Gastrocnemius medialis (tissue), 4 donors: Measurements from ENCODE around the gene SOCS3. TPM values are rescaled to one million over a fixed set of nuclear protein-coding genes. Genes with fewer than 3 reads are reported as not detected.

ENCODE experiments used
- ATAC-seq, 2 donors: fragments of 150-250 bp; one replicate each; pipeline ENCODE4 v1.9.1; 2016
- DNase-seq, 2 donors: peaks; one replicate each; pipeline ENCODE4 v3.0.0-alpha.2; 2019
- H3K27ac ChIP-seq, 4 donors: fragments of 200-600 bp; sonication (generic); 1 replicate in 1 of 4; 2 replicates in 3 of 4; pipeline ENCODE4 v1.5.1; 2016 to 2018; ENCODE audit warnings: mild to moderate bottlenecking in 2 of 4, moderate library complexity in 1 of 4
- H3K27me3 ChIP-seq, 3 donors: fragments of 200-600 bp; sonication (generic) in 2 of 3; 1 replicate in 1 of 3; 2 replicates in 2 of 3; pipeline versions ENCODE4 v1.5.1 to v1.6.0; 2016 to 2019; ENCODE audit warnings: mild to moderate bottlenecking in 1 of 3, moderate library complexity in 1 of 3
- H3K36me3 ChIP-seq, 2 donors: fragments of 200-600 bp; sonication (generic) in 1 of 2; one replicate each; pipeline ENCODE4 v1.5.1; 2017 to 2018
- H3K4me1 ChIP-seq, 2 donors: fragments of 200-600 bp; sonication (generic) in 1 of 2; one replicate each; pipeline ENCODE4 v1.5.1; 2016 to 2017; ENCODE audit warnings: mild to moderate bottlenecking in 2 of 2
- H3K4me3 ChIP-seq, 4 donors: fragments of 200-600 bp; sonication (generic) in 3 of 4; 1 replicate in 1 of 4; 2 replicates in 3 of 4; pipeline ENCODE4 v1.5.1; 2016 to 2019; ENCODE audit warnings: mild to moderate bottlenecking in 2 of 4
- H3K9me3 ChIP-seq, 3 donors: fragments of 200-600 bp; sonication (generic) in 2 of 3; 1 replicate in 1 of 3; 2 replicates in 2 of 3; pipeline ENCODE4 v1.5.1; 2016 to 2019
- POLR2A ChIP-seq, 2 donors: fragments of 450-650 bp; IDR thresholded peaks; one replicate each; pipeline ENCODE4 v1.6.1; 2017; ENCODE audit warnings: antibody characterized with exemption in 2 of 2, mild to moderate bottlenecking in 2 of 2, moderate library complexity in 2 of 2
- in situ Hi-C, 4 donors: fragments of 200-750 bp; cut with MboI; loops; one replicate each; pipeline versions ENCODE4 v1.15.0 to v1.8.0; 2017; ENCODE audit warnings: low sequenced_read_pairs in 4 of 4
- intact Hi-C: fragments of 100-400 bp; cut with DNase I; formaldehyde crosslinking; loops from one replicate; pipeline ENCODE4 v1.15.1; 2023; ENCODE audit warnings: low total_unique reads
- total RNA-seq, 4 donors: library from RNA; depleted of rRNA; stranded (reverse); fragments of >200 nt; gene quantifications; one replicate each; pipeline versions ENCODE4 v1.1.0 to v1.2.3, GENCODE V29; 2016
- TF ChIP-seq, protein P1 (sequence below), 5 experiments: fragments of 450-650 bp in 3 of 5; fragments of 200-600 bp in 2 of 5; sonication (generic) in 2 of 5; IDR thresholded peaks in 4 of 5; conservative IDR thresholded peaks in 1 of 5; 1 replicate in 4 of 5; 2 replicates in 1 of 5; pipeline ENCODE4 v1.5.1; 2016 to 2019; ENCODE audit warnings: antibody characterized with exemption in 5 of 5, mild to moderate bottlenecking in 3 of 5, moderate library complexity in 3 of 5

The SOCS3 gene
- total RNA-seq, 4 donors from 2014 or later, result 4.5 to 44.2 (median 16.4) TPM

DNA sequence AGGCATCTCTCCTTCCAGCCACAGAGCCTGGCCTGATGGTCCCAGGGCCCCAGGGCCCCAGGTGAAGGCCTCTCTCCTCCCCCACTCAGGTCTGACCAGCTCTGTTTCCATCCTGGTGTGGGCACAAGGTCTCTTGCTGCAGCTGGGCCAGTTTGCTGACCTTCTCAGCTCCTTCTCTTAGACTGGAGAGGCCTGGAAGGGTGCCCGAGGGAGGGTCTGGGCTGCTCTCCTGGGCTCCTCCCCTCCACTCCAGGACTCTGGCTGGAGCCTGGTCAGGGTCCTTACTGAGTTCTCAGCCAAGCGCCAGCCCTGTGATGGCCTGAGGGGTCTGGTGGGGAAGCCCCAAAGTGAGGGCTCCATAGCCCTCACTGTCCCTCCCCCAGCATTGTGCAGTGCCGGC lies 12.4 kb downstream of the SOCS3 start:
- Histone ChIP-seq H3K27ac (peak overlapping the region in 1 of 4 donors; percentile 88), H3K36me3 (no peaks in the 10 kb centered on the region), H3K4me3 (no peak overlapping the region), H3K4me1 (peaks cover 75 to 78% of the 10 kb centered on the region in 2 donors), H3K27me3 (no peaks in the 10 kb centered on the region), H3K9me3 (no peaks in the 10 kb centered on the region)
- ATAC-seq, result no peak
- no peak for TF ChIP-seq POLR2A (IDR thresholded peaks at IDR 0.05)
- TF ChIP-seq, protein P1, sequence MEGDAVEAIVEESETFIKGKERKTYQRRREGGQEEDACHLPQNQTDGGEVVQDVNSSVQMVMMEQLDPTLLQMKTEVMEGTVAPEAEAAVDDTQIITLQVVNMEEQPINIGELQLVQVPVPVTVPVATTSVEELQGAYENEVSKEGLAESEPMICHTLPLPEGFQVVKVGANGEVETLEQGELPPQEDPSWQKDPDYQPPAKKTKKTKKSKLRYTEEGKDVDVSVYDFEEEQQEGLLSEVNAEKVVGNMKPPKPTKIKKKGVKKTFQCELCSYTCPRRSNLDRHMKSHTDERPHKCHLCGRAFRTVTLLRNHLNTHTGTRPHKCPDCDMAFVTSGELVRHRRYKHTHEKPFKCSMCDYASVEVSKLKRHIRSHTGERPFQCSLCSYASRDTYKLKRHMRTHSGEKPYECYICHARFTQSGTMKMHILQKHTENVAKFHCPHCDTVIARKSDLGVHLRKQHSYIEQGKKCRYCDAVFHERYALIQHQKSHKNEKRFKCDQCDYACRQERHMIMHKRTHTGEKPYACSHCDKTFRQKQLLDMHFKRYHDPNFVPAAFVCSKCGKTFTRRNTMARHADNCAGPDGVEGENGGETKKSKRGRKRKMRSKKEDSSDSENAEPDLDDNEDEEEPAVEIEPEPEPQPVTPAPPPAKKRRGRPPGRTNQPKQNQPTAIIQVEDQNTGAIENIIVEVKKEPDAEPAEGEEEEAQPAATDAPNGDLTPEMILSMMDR (IDR thresholded peaks at IDR 0.05 in 4 of 5, conservative IDR thresholded peaks at IDR 0.05 in 1 of 5), result no peak
- DNase-seq, result no peak
- intact Hi-C loops (no loop called here), in situ Hi-C loops (no loop called here)

- DNase-seq, result no peak
- H3K4me1 ChIP-seq, result peaks cover 73 to 76% of the 10 kb centered on the region in 2 donors
Measured at GRCh38 chr17:78346605-78347250, 13.1 kb downstream of the SOCS3 start.

DNA sequence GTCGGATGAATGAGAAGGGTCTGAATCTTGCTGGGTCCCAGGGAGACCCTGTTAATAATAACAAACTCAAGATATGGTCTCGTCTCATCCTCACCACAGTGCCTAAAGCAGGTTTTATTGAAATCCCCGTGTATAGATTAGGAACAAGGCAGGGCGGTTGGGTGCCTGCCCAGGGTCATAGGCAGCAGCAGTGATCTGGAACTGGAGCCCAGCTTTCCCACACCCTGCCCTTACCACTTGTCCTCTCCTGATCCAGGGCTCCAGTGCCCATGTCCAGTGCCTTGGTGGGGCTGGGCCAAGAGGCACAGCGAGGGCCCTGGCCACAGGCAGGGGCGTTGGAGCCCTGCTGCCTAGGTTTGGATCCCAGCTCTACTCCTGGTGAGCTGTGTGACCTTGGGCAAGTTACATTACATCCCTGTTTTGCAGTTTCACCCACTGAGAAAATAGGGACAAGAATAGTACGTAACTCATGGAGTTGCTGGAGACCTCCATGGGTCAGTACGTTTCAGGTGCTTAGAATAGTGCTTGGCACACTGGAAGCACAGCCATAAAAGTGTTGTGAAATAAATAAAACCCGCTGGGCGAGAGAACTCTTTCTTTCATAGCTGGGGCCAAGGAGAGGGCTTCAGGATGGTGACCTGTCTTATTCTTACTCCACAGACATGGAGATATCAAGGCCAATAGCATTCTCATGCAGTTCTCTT lies 13.9 kb downstream of the SOCS3 start:
- Histone ChIP-seq H3K9me3 (no peaks in the 10 kb centered on the region), H3K36me3 (no peaks in the 10 kb centered on the region), H3K27me3 (no peaks in the 10 kb centered on the region), H3K27ac (peak overlapping the region; percentile 81 to 95 (median 86)), H3K4me1 (peaks cover 69 to 70% of the 10 kb centered on the region in 2 donors), H3K4me3 (no peak overlapping the region)
- in situ Hi-C loops (no loop called here), intact Hi-C loops (no loop called here)
- peak; percentile 71 to 72 for ATAC-seq
- peak; percentile 52 to 75 for DNase-seq
- TF ChIP-seq, protein P1 (IDR thresholded peaks at IDR 0.05 in 4 of 5, conservative IDR thresholded peaks at IDR 0.05 in 1 of 5), result no peak
- no peak for TF ChIP-seq POLR2A (IDR thresholded peaks at IDR 0.05)

More at GRCh38 chr17:78346605-78347250, 13.1 kb downstream of the SOCS3 start:
- intact Hi-C loops (no loop called here), in situ Hi-C loops (no loop called here)
- Histone ChIP-seq H3K36me3 (no peaks in the 10 kb centered on the region), H3K27me3 (no peaks in the 10 kb centered on the region), H3K9me3 (no peaks in the 10 kb centered on the region), H3K4me3 (no peak overlapping the region), H3K27ac (peak overlapping the region; percentile 81 to 95 (median 86))
- TF ChIP-seq POLR2A (IDR thresholded peaks at IDR 0.05), result no peak
- TF ChIP-seq, protein P1 (IDR thresholded peaks at IDR 0.05 in 4 of 5, conservative IDR thresholded peaks at IDR 0.05 in 1 of 5), result peak in 1 of 5 experiments; percentile 11
- ATAC-seq, result peak in 1 of 2 donors; percentile 4

DNA sequence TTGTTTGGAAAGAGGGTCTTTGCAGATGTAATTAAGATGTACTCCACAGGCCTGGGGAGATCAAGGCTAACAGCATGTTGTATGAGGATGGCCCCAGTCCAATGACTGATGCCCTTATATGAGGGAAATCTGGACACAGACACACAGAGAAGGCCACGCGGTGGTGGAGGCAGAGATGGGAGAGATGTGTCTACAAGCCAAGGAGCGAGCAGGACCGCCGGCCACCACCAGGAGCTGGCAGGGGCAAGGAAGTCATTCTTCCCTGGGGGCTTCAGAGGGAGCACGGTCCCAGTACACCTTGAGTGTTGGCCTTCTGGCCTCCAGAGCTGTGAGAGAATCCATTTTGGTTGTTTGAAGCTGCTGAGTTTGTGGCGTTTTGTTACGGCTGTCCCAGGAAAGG lies 14.7 kb downstream of the SOCS3 start:
- H3K9me3 ChIP-seq, result no peaks in the 10 kb centered on the region
- ATAC-seq (no peak), DNase-seq (no peak)
- H3K27ac ChIP-seq, result peak overlapping the region; percentile 81 to 95 (median 86)
- TF ChIP-seq, protein P1 (IDR thresholded peaks at IDR 0.05 in 4 of 5, conservative IDR thresholded peaks at IDR 0.05 in 1 of 5), result peak in 3 of 5 experiments; percentile 9 to 30 (median 24)
- no peak for TF ChIP-seq POLR2A (IDR thresholded peaks at IDR 0.05)
- H3K36me3 ChIP-seq, result no peaks in the 10 kb centered on the region
- intact Hi-C loops (no loop called here), in situ Hi-C loops (no loop called here)
- H3K4me1 ChIP-seq, result peaks cover 64% of the 10 kb centered on the region in 2 donors
- no peaks in the 10 kb centered on the region for H3K27me3 ChIP-seq
- no peak overlapping the region for H3K4me3 ChIP-seq
